Motor neuron (in vitro differentiated cells): ENCODE results near the gene ADAM17. TPM values are rescaled to one million over a fixed set of nuclear protein-coding genes. Genes with fewer than 3 reads are reported as not detected.
"Not testable (repeated sequence)": the region's sequence is repeated elsewhere in the genome, so short reads cannot be mapped to it uniquely, and the experiment has no call there.

ENCODE experiments used
- ATAC-seq, 8 experiments: fragments of 200-7000 bp; cut with Tn5 transposase; replicated peaks in 6 of 8; 2 replicates each; pipeline ENCODE4 v1.8.0; 2021; ENCODE audit warnings: mild to moderate bottlenecking in 8 of 8, moderate library complexity in 8 of 8
- H3K27ac ChIP-seq, 2 donors: fragments of 250-450 bp; sonication (Bioruptor Pico); 2 replicates each; pipeline ENCODE4 v1.9.0; 2021; ENCODE audit warnings: antibody characterized with exemption in 2 of 2, mild to moderate bottlenecking in 2 of 2, moderate library complexity in 1 of 2
- H3K4me1 ChIP-seq, 2 donors: fragments of 250-450 bp; sonication (Bioruptor Pico); replicated peaks in 1 of 2; 2 replicates each; pipeline ENCODE4 v1.6.1; 2021; ENCODE audit warnings: antibody characterized with exemption in 2 of 2, mild to moderate bottlenecking in 2 of 2, moderate library complexity in 1 of 2
- H3K4me3 ChIP-seq, 5 donors: fragments of 250-450 bp; sonication (Bioruptor Pico); 2 replicates each; pipeline ENCODE4 v1.9.0; 2021; ENCODE audit warnings: antibody characterized with exemption in 5 of 5, mild to moderate bottlenecking in 5 of 5, moderate library complexity in 4 of 5
- WGBS, 10 experiments: fragments of 450-650 bp; shearing (Covaris generic); methylation state at CpG; one replicate each; pipeline ENCODE4 v1.0.0; 2022; 5-methylcytosine and 5-hydroxymethylcytosine counted together
- in situ Hi-C, 9 experiments: fragments of 400-800 bp; cut with MboI; loops; one replicate each; pipeline ENCODE4 v1.15.0; 2021; ENCODE audit warnings: low sequenced_read_pairs in 9 of 9, low pct_unique_long_range_greater_than_20kb in 2 of 9; ENCODE audit not compliant: unreplicated experiment in 9 of 9
- total RNA-seq, 8 experiments: library from RNA; unstranded; fragments of 300-600 nt; gene quantifications; 2 replicates each; pipeline versions ENCODE4 v1.2.3 to v1.2.4, GENCODE V29; 2022

ADAM17 gene
- total RNA-seq, 8 experiments from 2014 or later = 24.2 to 59.7 (median 34.1) TPM

DNA sequence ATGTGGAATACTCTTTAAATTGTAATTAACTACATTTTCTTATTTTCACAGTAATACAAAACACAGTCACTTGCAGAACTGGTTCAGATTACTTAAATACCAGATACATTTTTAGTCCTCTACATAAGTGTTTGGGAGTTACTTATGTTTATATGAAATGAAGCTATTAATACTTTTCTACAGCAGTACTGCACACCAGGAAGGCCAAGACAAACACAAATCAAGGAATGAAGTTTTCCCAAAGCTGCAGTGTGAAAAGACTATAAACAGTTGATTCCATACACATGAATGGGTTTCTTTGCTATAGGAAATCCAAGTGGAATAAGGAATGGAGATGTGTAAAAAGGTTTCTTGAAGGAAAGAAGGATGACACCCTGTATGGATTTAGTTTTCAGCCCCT, 29.3 kb upstream of the ADAM17 start:
- H3K4me3 ChIP-seq, ATAC-seq, H3K4me1 ChIP-seq, in situ Hi-C loops, H3K27ac ChIP-seq: not testable (repeated sequence)

DNA sequence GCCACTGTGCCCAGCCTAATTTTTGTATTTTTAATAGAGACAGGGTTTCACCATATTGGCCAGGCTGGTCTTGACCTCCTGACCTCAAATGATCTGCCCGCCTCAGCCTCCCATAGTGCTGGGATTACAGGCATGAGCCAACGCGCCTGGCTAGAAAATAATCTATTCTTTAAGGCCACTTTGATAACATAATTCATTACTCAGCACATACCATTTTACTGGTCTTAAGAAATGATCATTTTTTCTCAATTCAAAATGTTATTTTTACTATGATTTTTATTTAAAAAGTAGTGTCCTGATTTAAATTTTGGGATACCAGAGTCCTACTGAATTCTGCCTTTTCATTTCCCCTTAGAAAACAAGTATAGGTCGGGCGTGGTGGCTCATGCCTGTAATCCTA, 27.0 kb upstream of the ADAM17 start:
- WGBS, 10 experiments = 80 to 100% (median 100%) methylated on average over 2 to 5 of the region's 5 CpGs; no CpG with 5 or more reads in 3 of the 10 experiments
- in situ Hi-C loops = no loop called here
- ATAC-seq = no peak

DNA sequence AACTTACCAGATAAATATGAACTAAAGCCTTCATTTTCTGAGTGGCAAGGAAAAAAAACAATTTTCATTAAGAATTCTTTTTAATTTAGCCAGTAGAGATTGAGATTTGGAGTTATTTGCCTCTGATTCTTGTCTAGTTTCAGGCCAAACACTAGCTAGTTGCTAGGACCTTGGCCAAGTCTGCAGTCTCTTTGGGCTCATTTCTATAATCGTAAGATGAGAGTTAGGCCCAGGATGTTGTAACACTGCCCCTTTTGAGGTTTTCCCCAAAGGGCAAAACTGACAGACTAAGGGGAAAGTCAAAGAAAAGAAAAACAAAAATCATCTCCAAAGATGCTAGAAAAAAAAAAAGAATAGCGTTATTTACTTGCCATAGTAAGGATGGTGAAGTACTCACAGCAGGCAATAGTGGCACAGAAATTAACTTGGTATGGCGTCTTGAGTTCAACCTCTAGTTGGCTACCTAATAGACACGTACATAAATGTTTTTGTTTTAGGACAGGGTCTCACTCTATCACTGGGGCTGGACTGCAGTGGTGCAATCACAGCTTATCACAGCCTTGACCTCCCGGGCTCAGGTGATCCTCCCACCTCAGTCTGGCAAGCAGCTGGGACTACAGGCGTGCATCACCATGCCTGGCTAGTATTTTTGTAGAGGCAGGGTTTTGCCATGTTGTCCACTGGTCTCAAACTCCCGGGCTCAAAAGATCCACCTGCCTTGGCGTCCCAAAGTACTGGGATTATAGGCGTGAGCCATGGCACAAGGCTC, 23.0 kb upstream of the ADAM17 start:
- Histone ChIP-seq H3K4me3 (no peak overlapping the region), H3K4me1 (no peaks in the 10 kb centered on the region), H3K27ac (no peak overlapping the region)
- in situ Hi-C loops = no loop called here
- WGBS, 10 experiments = 67 to 93% (median 89%) methylated on average over 1 to 8 of the region's 9 CpGs
- ATAC-seq = peak in 1 of 8 experiments; percentile 9

More for the DNA sequence above, 27.0 kb upstream of the ADAM17 start:
- H3K4me1 ChIP-seq = no peaks in the 10 kb centered on the region
- H3K27ac ChIP-seq = no peak overlapping the region
- H3K4me3 ChIP-seq = no peak overlapping the region

DNA sequence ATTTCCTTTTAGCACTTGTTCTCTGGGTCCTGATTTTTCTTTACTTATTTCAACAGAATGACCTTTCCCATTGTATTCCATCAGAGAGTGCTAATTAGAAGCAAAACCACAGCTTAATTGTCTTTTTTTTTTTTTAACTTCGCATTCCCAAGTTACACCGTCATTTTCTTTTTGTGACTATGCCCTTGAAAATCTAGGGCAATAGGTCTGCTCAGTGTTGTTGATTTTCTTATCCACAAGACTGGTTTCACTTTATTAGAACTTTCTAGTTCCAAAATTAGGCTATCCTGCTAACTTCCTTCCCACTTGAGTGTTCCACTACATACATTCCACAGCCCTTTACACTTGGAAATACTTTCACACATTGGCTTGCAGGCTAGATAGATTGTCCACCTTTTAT, 18.7 kb upstream of the ADAM17 start:
- in situ Hi-C loops = no loop called here
- Histone ChIP-seq H3K4me1 (no peaks in the 10 kb centered on the region), H3K27ac (no peak overlapping the region), H3K4me3 (no peak overlapping the region)
- ATAC-seq = no peak
- WGBS, 10 experiments = 36 to 100% (median 88%) methylated on average over 2 of the region's 2 CpGs; no CpG with 5 or more reads in 1 of the 10 experiments

DNA sequence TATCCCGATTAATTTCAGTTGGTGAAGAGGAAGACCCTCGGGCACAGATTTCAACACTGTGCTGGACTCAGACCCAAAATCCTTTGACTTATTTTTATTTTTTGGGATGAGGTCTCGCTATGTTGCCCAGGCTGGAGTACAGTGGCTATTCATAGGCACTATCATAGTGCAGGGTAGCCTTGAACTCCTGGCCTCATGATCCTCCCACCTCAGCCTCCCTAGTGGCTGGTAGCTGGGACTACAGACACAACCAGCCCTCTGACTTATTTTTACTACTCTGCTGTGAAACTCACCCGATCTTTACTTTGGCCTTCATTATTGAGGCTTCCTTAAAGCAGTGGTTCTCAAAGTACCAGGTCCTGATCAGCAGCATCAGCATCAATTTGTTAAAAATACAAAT, 18.2 kb upstream of the ADAM17 start:
- in situ Hi-C loops = no loop called here
- no peak overlapping the region for H3K27ac ChIP-seq
- peak in 3 of 8 experiments; percentile 26 to 40 (median 26) for ATAC-seq
- no peaks in the 10 kb centered on the region for H3K4me1 ChIP-seq
- 50 to 100% (median 92%) methylated on average over 2 to 4 of the region's 4 CpGs; no CpG with 5 or more reads in 4 of the 10 experiments for WGBS, 10 experiments
- H3K4me3 ChIP-seq = no peak overlapping the region

DNA sequence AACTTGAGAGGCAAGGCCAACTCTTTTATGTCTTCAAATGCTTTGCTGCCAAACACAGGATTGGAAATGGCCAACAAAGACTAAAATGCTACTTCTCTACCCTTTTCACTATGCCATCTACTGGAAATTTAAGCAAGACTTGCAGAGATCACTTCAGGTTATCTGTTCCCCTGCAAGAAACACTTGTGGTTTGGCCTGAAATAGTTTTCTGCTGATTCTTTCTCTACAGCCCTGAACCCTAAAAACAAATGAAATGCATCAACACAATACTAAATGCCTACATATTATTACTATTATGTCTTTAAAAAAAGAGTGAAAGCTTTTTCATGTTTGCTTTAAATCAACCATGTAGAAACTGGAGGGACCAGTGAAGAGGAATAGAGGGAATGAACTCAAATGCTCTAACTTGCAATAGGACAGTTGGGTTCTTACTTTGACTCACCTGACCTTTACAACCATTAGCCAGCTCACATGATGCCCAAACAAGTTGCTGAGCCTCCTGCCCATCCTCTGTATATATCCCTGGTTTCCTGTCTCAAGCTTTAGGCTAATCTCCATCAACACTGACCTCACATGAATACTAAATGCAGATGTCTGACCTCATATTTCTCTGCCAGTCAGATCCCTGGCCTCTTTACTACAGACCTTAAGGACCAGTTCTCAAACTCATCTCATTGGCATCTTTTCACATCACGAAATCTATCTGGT, 17.5 kb upstream of the ADAM17 start:
- Histone ChIP-seq H3K4me1 (no peaks in the 10 kb centered on the region), H3K27ac (no peak overlapping the region), H3K4me3 (no peak overlapping the region)
- WGBS, 10 experiments = 33 to 89% (median 79%) methylated on average over 1 of the region's 1 CpG; no CpG with 5 or more reads in 2 of the 10 experiments
- in situ Hi-C loops = no loop called here
- ATAC-seq = peak in 4 of 8 experiments; percentile 8 to 95 (median 61)

DNA sequence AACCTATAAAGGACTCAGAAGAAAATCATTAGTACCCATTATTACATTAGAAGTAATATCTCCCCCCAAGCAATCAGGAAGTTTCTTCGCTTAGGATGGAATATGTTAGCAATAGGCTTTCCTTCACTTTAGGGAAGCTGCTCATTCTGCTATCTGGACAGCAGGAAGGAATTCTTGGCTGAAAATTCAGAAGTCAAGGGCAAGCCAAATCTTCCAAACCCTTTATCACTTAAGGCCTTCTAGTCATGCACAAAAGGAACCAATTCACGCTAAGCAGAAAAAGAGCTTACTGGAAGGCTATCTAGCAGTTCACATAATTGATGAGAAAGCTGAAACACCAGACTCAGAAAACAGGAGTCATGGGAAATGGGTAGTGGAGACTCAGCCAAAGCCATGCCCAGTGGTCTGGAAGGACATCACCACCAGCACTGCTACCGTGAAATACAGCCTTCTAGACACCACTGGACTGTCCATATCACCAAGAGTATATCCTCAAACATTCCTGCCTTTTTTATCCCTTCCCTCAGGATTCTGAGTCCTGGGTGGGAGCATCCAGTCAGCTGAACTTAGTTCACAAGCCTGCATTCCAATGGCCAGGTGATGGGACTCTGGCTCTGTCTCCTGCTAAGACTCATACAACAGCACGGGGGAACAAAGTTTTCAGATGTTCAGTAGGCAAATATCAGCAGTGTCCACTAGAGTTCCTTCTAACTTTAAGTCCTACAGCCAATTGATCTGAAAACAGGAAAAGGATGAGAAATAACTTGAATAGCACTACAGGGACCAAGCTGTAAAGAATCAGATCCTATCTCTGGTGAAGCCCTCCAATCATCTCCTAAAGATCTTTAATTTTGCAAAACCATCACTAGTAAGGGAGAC, 14.8 kb upstream of the ADAM17 start:
- Histone ChIP-seq H3K27ac (no peak overlapping the region), H3K4me1 (no peaks in the 10 kb centered on the region), H3K4me3 (no peak overlapping the region)
- ATAC-seq = peak in 2 of 8 experiments; percentile 14 to 21
- 50 to 100% (median 90%) methylated on average over 1 to 4 of the region's 4 CpGs; no CpG with 5 or more reads in 2 of the 10 experiments for WGBS, 10 experiments
- in situ Hi-C loops = no loop called here

DNA sequence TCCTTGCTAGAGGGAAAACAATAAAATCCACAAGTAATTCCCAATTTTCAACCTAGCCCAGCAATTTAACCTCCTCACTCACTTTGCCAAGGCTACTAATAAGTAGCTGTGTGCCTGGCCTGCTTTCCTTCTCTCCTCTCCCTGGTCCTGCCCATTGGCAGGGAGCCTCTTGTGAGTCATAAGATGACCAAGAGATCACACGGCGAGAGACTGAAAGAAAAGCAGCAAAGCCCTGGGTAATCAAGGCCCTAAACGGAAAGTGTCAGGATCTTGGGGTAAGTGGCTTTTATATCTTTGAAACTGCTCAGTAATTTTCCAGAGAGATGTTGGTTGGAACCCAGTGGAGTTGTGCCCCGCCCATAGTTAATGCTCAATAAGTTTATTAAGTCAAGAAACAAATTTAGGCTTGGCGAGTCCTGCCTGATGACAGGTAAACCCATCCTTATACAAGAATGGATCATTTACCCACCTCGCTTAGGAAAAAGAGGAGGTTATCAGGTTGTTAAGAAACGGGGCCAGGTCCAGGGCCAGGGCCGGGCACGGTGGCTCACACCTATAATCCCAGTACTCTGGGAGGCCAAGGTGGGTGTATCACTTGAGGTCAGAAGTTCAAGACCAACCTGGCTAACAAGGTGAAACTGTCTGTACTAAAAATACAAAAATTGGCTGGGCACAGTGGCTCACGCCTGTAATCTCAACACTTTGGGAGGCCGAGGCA, 10.0 kb upstream of the ADAM17 start:
- peak; percentile 42 to 100 (median 82) for ATAC-seq
- no peak overlapping the region for H3K27ac ChIP-seq
- no peak overlapping the region for H3K4me3 ChIP-seq
- in situ Hi-C loops = no loop called here
- peaks cover under 1 to 7% of the 10 kb centered on the region in 2 donors for H3K4me1 ChIP-seq
- WGBS, 10 experiments = 17 to 92% (median 83%) methylated on average over 2 to 10 of the region's 11 CpGs; no CpG with 5 or more reads in 2 of the 10 experiments

DNA sequence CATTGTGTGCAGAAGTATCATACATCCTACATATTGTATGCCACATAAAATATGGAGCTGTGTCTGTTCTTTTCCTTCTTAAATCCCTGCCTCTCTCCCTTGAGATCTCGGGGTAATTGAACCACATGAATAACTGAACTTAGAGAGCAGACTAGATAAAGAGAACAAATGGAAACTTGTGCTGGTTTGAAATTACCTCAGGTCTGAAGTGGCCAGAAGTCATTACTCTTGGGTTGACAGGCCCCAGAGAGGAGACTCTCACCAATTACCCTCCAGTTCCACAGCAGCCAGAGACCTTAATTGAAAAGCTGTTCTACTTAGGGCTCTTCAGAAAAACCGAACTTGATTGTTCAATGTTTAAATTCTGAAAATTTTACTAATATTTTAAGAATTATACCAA, 5.0 kb upstream of the ADAM17 start:
- no peak overlapping the region for H3K4me3 ChIP-seq
- peaks cover 6 to 9% of the 10 kb centered on the region in 2 donors for H3K4me1 ChIP-seq
- no peak for ATAC-seq
- WGBS, 10 experiments = 47 to 84% (median 67%) methylated on average over 1 to 2 of the region's 2 CpGs; no CpG with 5 or more reads in 4 of the 10 experiments
- no peak overlapping the region for H3K27ac ChIP-seq
- in situ Hi-C loops = no loop called here

DNA sequence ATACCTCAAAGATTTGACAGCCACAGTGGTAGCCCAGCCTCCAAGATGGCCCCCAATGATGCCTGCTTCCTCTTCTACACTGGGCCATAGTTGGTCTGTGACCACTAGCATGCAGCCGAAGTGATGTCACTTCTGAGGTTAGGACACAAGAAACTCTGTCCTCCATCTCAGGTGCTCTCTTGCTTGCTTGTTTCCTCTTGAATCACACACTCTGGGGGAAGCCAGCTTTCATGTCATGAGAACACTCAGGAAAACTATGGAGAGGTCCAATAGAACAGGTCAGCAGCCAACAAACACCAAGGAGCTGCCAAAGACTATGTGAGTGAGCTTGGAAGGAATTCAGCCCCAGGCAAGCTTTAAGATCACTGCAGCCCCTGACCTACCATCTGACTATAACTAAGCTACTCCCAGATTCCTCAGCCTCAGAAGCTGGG, 3.3 kb upstream of the ADAM17 start:
- no CpG with 5 or more reads among the region's 1 CpG for WGBS, 10 experiments
- H3K4me3 ChIP-seq = no peak overlapping the region
- no peak for ATAC-seq
- H3K27ac ChIP-seq = no peak overlapping the region
- in situ Hi-C loops = no loop called here
- H3K4me1 ChIP-seq = peaks cover 6 to 16% of the 10 kb centered on the region in 2 donors

DNA sequence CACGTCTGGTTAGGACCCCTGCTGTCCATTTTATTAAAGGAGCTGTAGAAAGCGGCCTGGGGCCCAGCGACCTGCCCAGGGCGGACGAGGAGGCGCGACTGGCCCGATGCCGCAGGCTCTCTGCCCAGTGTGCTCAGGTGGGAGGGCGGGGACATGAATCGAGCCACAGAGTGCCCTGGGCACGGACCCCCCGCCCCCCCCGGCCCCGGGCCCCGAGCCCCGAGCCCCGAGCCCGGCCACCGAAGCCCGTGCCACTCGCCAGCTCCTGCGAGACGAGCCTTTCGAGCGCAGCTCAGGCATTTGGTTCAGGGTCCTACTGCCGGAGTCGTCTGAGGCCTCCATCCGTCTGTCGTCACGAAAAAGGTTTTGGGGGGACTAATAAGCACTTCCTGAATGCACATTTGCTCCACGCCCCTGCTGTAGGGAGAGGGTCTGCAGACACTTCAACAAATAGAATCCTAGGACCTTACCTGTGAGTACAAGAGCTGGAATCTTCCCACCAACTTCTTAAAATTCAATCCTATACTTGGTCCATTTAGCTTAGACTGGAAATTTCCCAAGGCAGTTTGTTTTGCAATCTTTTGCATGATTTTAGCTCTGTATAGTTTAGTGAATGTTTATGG, 602 bp upstream of the ADAM17 start:
- peak in 4 of 8 experiments; percentile 5 to 38 (median 11) for ATAC-seq
- H3K27ac ChIP-seq = peak overlapping the region; percentile 92 to 98
- in situ Hi-C loops = no loop called here
- peak overlapping the region; percentile 70 to 87 (median 84) for H3K4me3 ChIP-seq
- 0% methylated on average over 1 to 5 of the region's 32 CpGs; no CpG with 5 or more reads in 8 of the 10 experiments for WGBS, 10 experiments
- H3K4me1 ChIP-seq = peaks cover 17 to 31% of the 10 kb centered on the region in 2 donors

DNA sequence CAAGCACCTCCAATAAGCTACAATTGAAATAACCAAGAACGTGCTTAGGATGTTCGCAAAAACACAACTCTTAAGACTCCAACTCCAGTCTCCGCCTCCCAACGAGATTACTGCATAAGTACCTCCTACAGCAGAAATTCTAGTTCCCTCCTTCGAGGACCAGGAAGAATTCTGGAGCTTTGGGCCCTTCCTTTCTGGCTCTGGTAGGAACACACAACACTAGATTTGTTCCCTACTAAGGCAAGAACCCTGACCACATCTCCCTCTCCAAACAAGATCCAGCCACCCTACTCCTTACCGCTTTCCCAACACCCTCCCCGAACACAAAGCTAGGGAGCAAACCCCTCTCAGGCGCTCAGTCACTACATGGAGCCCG, 721 bp downstream of the ADAM17 start:
- Histone ChIP-seq H3K4me1 (peaks cover 13 to 22% of the 10 kb centered on the region in 2 donors), H3K27ac (peak overlapping the region; percentile 87 to 98), H3K4me3 (peak overlapping the region; percentile 70 to 87 (median 84))
- 0 to 17% (median 0%) methylated on average over 1 to 5 of the region's 9 CpGs; no CpG with 5 or more reads in 2 of the 10 experiments for WGBS, 10 experiments
- peak in 3 of 8 experiments; percentile 3 to 5 (median 5) for ATAC-seq
- in situ Hi-C loops = no loop called here
